ENCODE measurements around the gene OTP.

OTP gene

DNA sequence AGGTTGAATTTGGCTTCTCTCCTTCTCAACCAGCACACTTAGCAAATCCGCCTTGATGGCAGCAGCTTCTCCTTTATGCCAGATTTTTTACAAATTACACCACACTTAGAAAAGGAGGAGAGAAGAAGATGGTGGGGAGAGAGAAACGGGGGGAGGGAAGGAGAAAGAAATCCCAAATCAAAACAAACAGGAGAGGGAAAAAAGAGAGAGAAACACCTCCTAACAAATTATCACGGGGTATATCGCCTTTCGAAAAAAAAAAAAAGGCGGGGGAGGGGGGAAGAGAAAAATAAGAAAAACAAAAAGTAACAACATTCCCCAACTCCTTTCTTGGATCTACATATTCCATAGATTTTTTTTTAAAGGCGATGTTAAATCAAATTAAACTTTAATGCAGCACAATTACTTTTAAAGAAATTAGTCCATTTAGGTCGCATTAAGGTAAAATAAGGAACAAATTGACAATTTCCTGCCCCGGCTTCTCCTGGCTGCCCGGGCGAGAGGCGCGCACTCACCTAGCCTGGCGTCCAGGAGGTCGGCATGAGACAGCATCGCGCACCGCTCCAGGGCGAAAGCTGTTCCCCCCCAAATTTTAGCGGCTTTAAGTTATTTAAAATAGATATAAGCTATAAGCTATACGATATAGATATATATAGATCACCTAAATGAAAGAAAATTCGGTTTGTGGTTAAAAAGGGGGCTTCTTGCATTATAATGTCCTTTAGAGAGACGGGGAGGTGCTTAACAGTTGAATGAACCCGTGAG lies at the start of gene OTP:
Gene OTP (minus strand): TSS at position 716 of the 765 bp plus-strand sequence. CDS start 164 bp downstream, at position 552.
- H3K4me3 ChIP-seq (ENCODE audit: low read length): no peak within 1 kb of the TSS
- TF ChIP-seq CTCF (IDR thresholded peaks at IDR 0.05; ENCODE audit: insufficient read depth, low read depth, low read length, missing control alignments): no peak
- DNase-seq (ENCODE audit: low read depth): no peak

DNA sequence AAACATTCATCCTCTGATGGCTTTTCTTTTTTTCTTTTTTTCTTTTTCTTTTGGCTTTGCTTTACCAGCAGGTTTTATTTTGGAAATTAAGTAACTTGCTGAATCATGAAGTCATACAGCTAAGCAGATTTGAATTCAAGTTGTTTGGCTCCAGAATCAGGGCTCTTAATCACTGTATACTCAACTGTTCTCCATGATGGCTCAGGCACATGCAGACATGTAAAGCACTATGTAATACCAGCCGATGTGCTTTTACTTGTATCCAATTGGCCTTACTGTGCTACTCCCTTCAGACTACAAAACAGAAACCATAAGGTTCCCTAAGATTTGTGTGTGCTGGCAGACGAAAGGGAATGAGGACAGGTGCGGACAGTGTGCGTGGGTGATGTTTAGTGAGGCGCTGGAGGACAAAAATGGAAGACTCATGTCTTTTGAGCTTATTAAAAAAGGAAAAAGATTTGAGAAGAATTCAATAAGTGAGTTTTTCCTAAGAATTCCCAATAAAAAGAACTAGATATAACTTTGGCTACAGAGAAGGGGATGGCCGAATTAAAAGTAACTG lies 44.7 kb upstream of the OTP start:
- no peak for TF ChIP-seq CTCF (IDR thresholded peaks at IDR 0.05; ENCODE audit: insufficient read depth, low read depth, low read length, missing control alignments)
- no peak overlapping the region for H3K4me3 ChIP-seq (ENCODE audit: low read length)
- peak; percentile 21 for DNase-seq (ENCODE audit: low read depth)

- no peak for TF ChIP-seq CTCF (IDR thresholded peaks at IDR 0.05; ENCODE audit: insufficient read depth, low read depth, low read length, missing control alignments)
- no peak overlapping the region for H3K4me3 ChIP-seq (ENCODE audit: low read length)
- no peak for DNase-seq (ENCODE audit: low read depth)
Observed at GRCh38 chr5:77670526-77670925, 32.0 kb upstream of the OTP start.

- TF ChIP-seq CTCF (IDR thresholded peaks at IDR 0.05; ENCODE audit: insufficient read depth, low read depth, low read length, missing control alignments): no peak
- DNase-seq (ENCODE audit: low read depth): no peak
- no peak overlapping the region for H3K4me3 ChIP-seq (ENCODE audit: low read length)
Observed at GRCh38 chr5:77669677-77670076, 31.2 kb upstream of the OTP start.

DNA sequence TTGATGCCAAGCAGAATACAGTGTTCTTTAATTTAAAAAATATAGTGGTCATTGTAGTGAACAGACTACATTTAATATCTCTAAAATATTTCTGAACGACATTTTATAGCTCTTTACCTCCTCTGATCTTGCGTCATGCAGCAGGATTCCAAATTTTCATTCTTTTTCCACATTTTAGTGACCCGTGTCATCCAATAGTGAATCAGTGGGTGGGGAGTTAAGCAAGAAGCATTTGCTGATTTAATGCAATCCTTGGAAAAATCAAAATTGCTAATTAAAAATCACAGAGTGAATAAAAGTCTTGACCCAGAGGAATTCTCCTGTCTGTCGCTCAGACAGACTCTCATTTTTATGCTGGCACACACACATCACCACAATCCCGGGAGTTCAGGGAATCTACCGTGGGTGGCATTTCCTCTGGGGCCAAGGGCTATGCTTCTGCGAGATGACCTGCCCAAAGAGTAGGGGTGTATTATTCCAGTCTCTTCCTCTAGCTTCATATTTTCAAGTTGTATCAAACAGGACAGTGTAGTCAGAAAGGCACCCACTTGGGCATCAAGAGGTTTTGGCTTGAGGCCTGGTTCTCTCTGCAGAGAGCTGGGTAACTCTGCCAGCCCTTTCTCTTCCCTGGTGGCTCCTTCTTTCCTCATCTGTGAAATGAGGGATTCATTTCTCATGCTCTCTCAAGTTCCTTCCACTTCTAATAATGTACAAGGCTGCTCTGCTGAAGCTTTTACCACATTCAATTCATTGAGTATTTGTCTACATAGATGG lies 24.8 kb upstream of the OTP start:
- DNase-seq (ENCODE audit: low read depth): no peak
- no peak for TF ChIP-seq CTCF (IDR thresholded peaks at IDR 0.05; ENCODE audit: insufficient read depth, low read depth, low read length, missing control alignments)
- H3K4me3 ChIP-seq (ENCODE audit: low read length): no peak overlapping the region

- no peak for DNase-seq (ENCODE audit: low read depth)
- no peak overlapping the region for H3K4me3 ChIP-seq (ENCODE audit: low read length)
- no peak for TF ChIP-seq CTCF (IDR thresholded peaks at IDR 0.05; ENCODE audit: insufficient read depth, low read depth, low read length, missing control alignments)
Observed at GRCh38 chr5:77662635-77663034, 24.1 kb upstream of the OTP start.

All from epithelial cell of esophagus (primary cell).